HEK293T (cell line): Measurements from ENCODE around the gene FGGY.

Source experiments
- CTCF ChIA-PET: fragments of 350-600 bp; formaldehyde crosslinking; extraction: SDS; loops from one replicate; lab custom pipeline; 2021; ENCODE audit warnings: antibody characterized with exemption, inconsistent platforms; lab: Yijun Ruan, JAX
- POLR2A ChIA-PET: fragments of 350-600 bp; formaldehyde crosslinking; extraction: SDS; loops from one replicate; lab custom pipeline; 2020; ENCODE audit warnings: antibody characterized with exemption, inconsistent platforms; lab: Yijun Ruan, JAX
- DNase-seq: peaks from one replicate; pipeline ENCODE4 v3.0.0; 2012; ENCODE audit warnings: mixed read lengths; ENCODE audit errors: extremely low spot score
- ARNT ChIP-seq: fragments of 450-650 bp; IDR thresholded peaks from 2 replicates; pipeline ENCODE4 v1.6.1; 2017; ENCODE audit warnings: mild to moderate bottlenecking
- BHLHE40 ChIP-seq: fragments of 450-650 bp; IDR thresholded peaks from 2 replicates; pipeline ENCODE4 v1.6.1; 2016; ENCODE audit warnings: mild to moderate bottlenecking, moderate library complexity, borderline replicate concordance
- CTBP1 ChIP-seq: fragments of 450-650 bp; IDR thresholded peaks from 2 replicates; pipeline ENCODE4 v1.6.1; 2016; ENCODE audit warnings: borderline replicate concordance
- ELF4 ChIP-seq: fragments of 450-650 bp; IDR thresholded peaks from 2 replicates; pipeline ENCODE4 v1.6.1; 2017; ENCODE audit warnings: antibody characterized with exemption
- FOXA1 ChIP-seq: fragments of 450-650 bp; IDR thresholded peaks from 2 replicates; pipeline ENCODE4 v1.6.1; 2016; ENCODE audit warnings: mild to moderate bottlenecking
- FOXK2 ChIP-seq: fragments of 450-650 bp; IDR thresholded peaks from 2 replicates; pipeline ENCODE4 v1.6.1; 2016; ENCODE audit warnings: mild to moderate bottlenecking
- FOXM1 ChIP-seq: fragments of 450-650 bp; IDR thresholded peaks from 2 replicates; pipeline ENCODE4 v1.6.1; 2017; ENCODE audit warnings: mild to moderate bottlenecking, borderline replicate concordance
- HDGF ChIP-seq: fragments of 450-650 bp; IDR thresholded peaks from 2 replicates; pipeline ENCODE4 v1.6.1; 2017; ENCODE audit warnings: antibody characterized with exemption, borderline replicate concordance
- L3MBTL2 ChIP-seq: fragments of 450-650 bp; conservative IDR thresholded peaks from 2 replicates; pipeline ENCODE4 v1.6.1; 2016; ENCODE audit warnings: mild to moderate bottlenecking
- LEF1 ChIP-seq: fragments of 450-650 bp; IDR thresholded peaks from 2 replicates; pipeline ENCODE4 v1.6.1; 2017; ENCODE audit warnings: mild to moderate bottlenecking, borderline replicate concordance
- NFRKB ChIP-seq: fragments of 450-650 bp; IDR thresholded peaks from 2 replicates; pipeline ENCODE4 v1.6.1; 2016; ENCODE audit warnings: mild to moderate bottlenecking, moderate library complexity
- PKNOX1 ChIP-seq: fragments of 450-650 bp; IDR thresholded peaks from 2 replicates; pipeline ENCODE4 v1.6.1; 2016
- SP1 ChIP-seq: fragments of 450-650 bp; IDR thresholded peaks from 2 replicates; pipeline ENCODE4 v1.6.1; 2017
- SUZ12 ChIP-seq: fragments of 450-650 bp; IDR thresholded peaks from 2 replicates; pipeline ENCODE4 v1.6.1; 2016; ENCODE audit warnings: mild to moderate bottlenecking
- TARDBP ChIP-seq: fragments of 450-650 bp; IDR thresholded peaks from 2 replicates; pipeline ENCODE4 v1.6.1; 2016
- ZNF384 ChIP-seq: fragments of 450-650 bp; IDR thresholded peaks from 2 replicates; pipeline ENCODE4 v1.6.1; 2016

Gene FGGY

GRCh38 chr1:59436637-59437036 is 139.7 kb downstream of the FGGY start:
- ChIA-PET POLR2A (no interaction called here), CTCF (no interaction called here)
- DNase-seq: no peak
- no peak for TF ChIP-seq ZNF384
- TF ChIP-seq ARNT: no peak
- no peak for TF ChIP-seq LEF1
- TF ChIP-seq ELF4: no peak
- TF ChIP-seq CTBP1: no peak
- TF ChIP-seq FOXM1: no peak
- no peak for TF ChIP-seq PKNOX1
- no peak for TF ChIP-seq TARDBP
- no peak for TF ChIP-seq FOXA1
- no peak for TF ChIP-seq SP1

- DNase-seq: no peak
- POLR2A ChIA-PET: no interaction called here
- TF ChIP-seq ARNT (no peak), BHLHE40 (no peak), FOXK2 (no peak)
- CTCF ChIA-PET: no interaction called here
Measured at GRCh38 chr1:59438058-59438560, 141.2 kb downstream of the FGGY start.

GRCh38 chr1:59442492-59442891 is 145.6 kb downstream of the FGGY start:
- no peak for DNase-seq
- TF ChIP-seq ZNF384 (no peak), ARNT (no peak), TARDBP (no peak)
- CTCF ChIA-PET: no interaction called here
- POLR2A ChIA-PET: no interaction called here

- TF ChIP-seq FOXA1 (no peak), ARNT (no peak)
- no peak for DNase-seq
- CTCF ChIA-PET: interaction anchor here (0.8 kb wide), 1 partner anchor 164 kb away, joined by 3 read pairs; no protein-coding TSS in a partner anchor
- POLR2A ChIA-PET: interaction anchor here (0.6 to 1.9 kb wide), 2 partner anchors 50 to 664 kb away, joined by 4 read pairs; no protein-coding TSS in a partner anchor
Measured at GRCh38 chr1:59443310-59443709, 146.4 kb downstream of the FGGY start.

- TF ChIP-seq HDGF (no peak), BHLHE40 (no peak), SUZ12 (no peak), PKNOX1 (no peak), FOXK2 (no peak), FOXA1 (no peak), CTBP1 (no peak), LEF1 (no peak), FOXM1 (no peak), ELF4 (no peak), NFRKB (no peak), L3MBTL2 (no peak)
- POLR2A ChIA-PET: interaction anchor here (1.9 kb wide), 1 partner anchor 51 kb away, joined by 4 read pairs; no protein-coding TSS in a partner anchor
- CTCF ChIA-PET: no interaction called here
- no peak for DNase-seq
Measured at GRCh38 chr1:59444520-59444919, 147.6 kb downstream of the FGGY start.

GRCh38 chr1:59445040-59445439 is 148.1 kb downstream of the FGGY start:
- TF ChIP-seq TARDBP (no peak), SUZ12 (no peak), LEF1 (no peak), ELF4 (no peak), PKNOX1 (no peak), FOXM1 (no peak), ZNF384 (no peak), L3MBTL2 (no peak), ARNT (no peak), FOXA1 (no peak), FOXK2 (no peak), SP1 (no peak), BHLHE40 (no peak), CTBP1 (no peak), NFRKB (no peak)
- POLR2A ChIA-PET: interaction anchor here (1.9 kb wide), 1 partner anchor 51 kb away, joined by 4 read pairs; no protein-coding TSS in a partner anchor
- CTCF ChIA-PET: no interaction called here
- DNase-seq: no peak

- ChIA-PET CTCF (interaction anchor here (0.6 to 1.2 kb wide), 2 partner anchors 252 to 389 kb away, joined by 3 read pairs; no protein-coding TSS in a partner anchor), POLR2A (no interaction called here)
- TF ChIP-seq LEF1 (no peak), NFRKB (no peak), FOXM1 (no peak), PKNOX1 (peak; percentile 80; the same call in 1 of the 2 replicates)
- DNase-seq: no peak
Measured at GRCh38 chr1:59446257-59446901, 149.5 kb downstream of the FGGY start.
